IMR-90 (cell line): ENCODE measurements around the gene AOPEP. TPM values are rescaled to one million over a fixed set of nuclear protein-coding genes. Genes with fewer than 3 reads are reported as not detected.

Source experiments
- ATAC-seq: fragments of 200-7000 bp; cut with Tn5 transposase; 2 replicates; pipeline ENCODE4 v1.9.1; 2020; ENCODE audit warnings: low read depth, mild to moderate bottlenecking, moderate library complexity
- BruUV-seq: library from RNA; stranded (reverse); fragments of 400-500 nt; replicated peaks from 2 replicates; lab custom pipeline; 2021; lab: Mats Ljungman, UMichigan
- CTCF ChIA-PET: fragments of 300-600 bp; formaldehyde crosslinking; extraction: SDS; loops from one replicate; lab custom pipeline; 2021; ENCODE audit warnings: antibody characterized with exemption; lab: Yijun Ruan, JAX
- POLR2A ChIA-PET: fragments of 300-600 bp; sonication (Branson Sonifier 250); formaldehyde crosslinking; loops from one replicate; lab custom pipeline; 2022; ENCODE audit warnings: antibody characterized with exemption; ENCODE audit not compliant: unreplicated experiment; lab: Charles Lee
- DNase-seq: peaks from one replicate; pipeline ENCODE4 v3.0.0; 2013
- H2AFZ ChIP-seq: replicated peaks from 2 replicates; pipeline ENCODE3; 2013; ENCODE audit warnings: low read length, mild to moderate bottlenecking; ENCODE audit not compliant: poor library complexity
- H2AK5ac ChIP-seq: 2 replicates; pipeline ENCODE4 v1.6.1; 2013; ENCODE audit warnings: low read depth, low read length, inconsistent platforms
- H2AK9ac ChIP-seq: replicated peaks from 2 replicates; pipeline ENCODE3; 2013; ENCODE audit warnings: mild to moderate bottlenecking, low read depth, low read length, moderate library complexity; ENCODE audit not compliant: poor library complexity
- H2BK120ac ChIP-seq: 2 replicates; pipeline ENCODE4 v1.6.1; 2013; ENCODE audit warnings: low read depth, low read length, inconsistent platforms
- H2BK15ac ChIP-seq: 3 replicates; pipeline ENCODE4 v1.6.1; 2013; ENCODE audit warnings: low read depth, low read length, inconsistent platforms
- H2BK20ac ChIP-seq: 2 replicates; pipeline ENCODE4 v1.6.1; 2013; ENCODE audit warnings: low read depth, mild to moderate bottlenecking, inconsistent platforms, low read length, moderate library complexity
- H2BK5ac ChIP-seq: 2 replicates; pipeline ENCODE4 v1.6.1; 2013; ENCODE audit warnings: mild to moderate bottlenecking, low read depth, low read length, inconsistent platforms; ENCODE audit not compliant: poor library complexity, severe bottlenecking
- H3K14ac ChIP-seq: replicated peaks from 2 replicates; pipeline ENCODE4 v1.6.1; 2013; ENCODE audit warnings: low read depth, low read length, inconsistent platforms
- H3K18ac ChIP-seq: 2 replicates; pipeline ENCODE4 v1.6.1; 2013; ENCODE audit warnings: low read depth, low read length, control low read depth
- H3K23ac ChIP-seq: 2 replicates; pipeline ENCODE4 v1.6.1; 2013; ENCODE audit warnings: low read depth, low read length, inconsistent platforms
- H3K27ac ChIP-seq: 2 replicates; pipeline ENCODE4 v1.5.1; 2013; ENCODE audit warnings: mild to moderate bottlenecking, control low read depth, low read length; ENCODE audit not compliant: insufficient read depth
- H3K27me3 ChIP-seq: 2 replicates; pipeline ENCODE4 v1.6.1; 2013; ENCODE audit warnings: low read length; ENCODE audit not compliant: control insufficient read depth, insufficient read depth
- H3K36me3 ChIP-seq: 2 replicates; pipeline ENCODE4 v1.6.1; 2013; ENCODE audit warnings: low read length, mixed read lengths; ENCODE audit not compliant: control insufficient read depth, insufficient read depth
- H3K4ac ChIP-seq: 2 replicates; pipeline ENCODE4 v1.6.1; 2013; ENCODE audit warnings: low read depth, low read length, inconsistent platforms
- H3K4me1 ChIP-seq: 2 replicates; pipeline ENCODE4 v1.6.1; 2013; ENCODE audit warnings: low read length, mixed read lengths; ENCODE audit not compliant: control insufficient read depth, insufficient read depth
- H3K4me2 ChIP-seq: 2 replicates; pipeline ENCODE4 v1.6.1; 2013; ENCODE audit warnings: low read depth, mild to moderate bottlenecking, control low read depth, low read length, moderate library complexity
- H3K4me3 ChIP-seq: 2 replicates; pipeline ENCODE4 v1.5.1; 2013; ENCODE audit warnings: low read depth, mild to moderate bottlenecking, control low read depth, low read length, moderate library complexity; ENCODE audit not compliant: insufficient read depth
- H3K56ac ChIP-seq: 2 replicates; pipeline ENCODE4 v1.6.1; 2013; ENCODE audit warnings: low read length, inconsistent platforms; ENCODE audit not compliant: insufficient read depth; ENCODE audit errors: extremely low read depth
- H3K79me1 ChIP-seq, 2 experiments: 2 replicates each; pipeline ENCODE4 v1.6.1; 2013; ENCODE audit warnings: low read length in 2 of 2, inconsistent platforms in 1 of 2, low read depth in 1 of 2
- H3K9ac ChIP-seq: 2 replicates; pipeline ENCODE4 v1.6.1; 2013; ENCODE audit warnings: low read depth, low read length, control low read depth
- H3K9me1 ChIP-seq: 2 replicates; pipeline ENCODE4 v1.6.1; 2013; ENCODE audit warnings: low read length, inconsistent platforms; ENCODE audit not compliant: insufficient read depth
- H3K9me3 ChIP-seq: 2 replicates; pipeline ENCODE4 v1.6.1; 2013; ENCODE audit warnings: low read length; ENCODE audit not compliant: control insufficient read depth, insufficient read depth
- H4K20me1 ChIP-seq: 2 replicates; pipeline ENCODE4 v1.6.1; 2013; ENCODE audit warnings: low read length, inconsistent platforms; ENCODE audit not compliant: insufficient read depth
- H4K5ac ChIP-seq: 2 replicates; pipeline ENCODE4 v1.6.1; 2013; ENCODE audit warnings: mild to moderate bottlenecking, low read depth, low read length, control low read depth
- H4K8ac ChIP-seq, 2 experiments: 2 replicates each; pipeline ENCODE4 v1.6.1; 2013; ENCODE audit warnings: low read depth in 2 of 2, low read length in 2 of 2, control low read depth in 1 of 2, inconsistent platforms in 1 of 2
- H4K91ac ChIP-seq: 2 replicates; pipeline ENCODE4 v1.6.1; 2013; ENCODE audit warnings: low read depth, low read length, inconsistent platforms; ENCODE audit not compliant: insufficient read depth
- BHLHE40 ChIP-seq: fragments of 150-350 bp; IDR thresholded peaks from 2 replicates; pipeline ENCODE4 v1.6.1; 2016; ENCODE audit warnings: mild to moderate bottlenecking, low read depth, low read length
- CEBPB ChIP-seq: IDR thresholded peaks from 2 replicates; pipeline ENCODE4 v1.6.1; 2012; ENCODE audit warnings: low read depth, low read length, improper control_type of control experiment
- CHD1 ChIP-seq: IDR thresholded peaks from 2 replicates; pipeline ENCODE4 v1.6.1; 2012; ENCODE audit warnings: low read depth, low read length, improper control_type of control experiment
- CTCF ChIP-seq: conservative IDR thresholded peaks from 2 replicates; pipeline ENCODE4 v1.5.1; 2012; ENCODE audit warnings: mild to moderate bottlenecking, low read depth, low read length, improper control_type of control experiment
- FOS ChIP-seq: fragments of 150-350 bp; IDR thresholded peaks from 2 replicates; pipeline ENCODE4 v1.6.1; 2016; ENCODE audit warnings: low read depth, low read length
- MAFK ChIP-seq: IDR thresholded peaks from 2 replicates; pipeline ENCODE4 v1.6.1; 2012; ENCODE audit warnings: low read depth, low read length, improper control_type of control experiment
- MAZ ChIP-seq: IDR thresholded peaks from 2 replicates; pipeline ENCODE4 v1.6.1; 2012; ENCODE audit warnings: low read depth, mild to moderate bottlenecking, low read length, improper control_type of control experiment, moderate library complexity, borderline replicate concordance
- MXI1 ChIP-seq: IDR thresholded peaks from 2 replicates; pipeline ENCODE4 v1.6.1; 2012; ENCODE audit warnings: low read depth, mild to moderate bottlenecking, low read length, moderate library complexity, borderline replicate concordance
- POLR2A ChIP-seq: IDR thresholded peaks from 2 replicates; pipeline ENCODE4 v1.6.1; 2012; ENCODE audit warnings: mild to moderate bottlenecking, low read depth, low read length
- RAD21 ChIP-seq: IDR thresholded peaks from 2 replicates; pipeline ENCODE4 v1.6.1; 2012; ENCODE audit warnings: low read length, improper control_type of control experiment
- RCOR1 ChIP-seq: IDR thresholded peaks from 2 replicates; pipeline ENCODE4 v1.6.1; 2012; ENCODE audit warnings: mild to moderate bottlenecking, low read length, improper control_type of control experiment; ENCODE audit not compliant: insufficient replicate concordance
- RFX5 ChIP-seq: IDR thresholded peaks from 2 replicates; pipeline ENCODE4 v1.8.0; 2012; ENCODE audit warnings: low read depth, mild to moderate bottlenecking, low read length, moderate library complexity
- SMC3 ChIP-seq: fragments of 150-350 bp; IDR thresholded peaks from 2 replicates; pipeline ENCODE4 v1.6.1; 2016; ENCODE audit warnings: low read depth, mild to moderate bottlenecking, antibody characterized with exemption, low read length, moderate library complexity
- WGBS, 2 experiments: methylation state at CpG; one replicate each; pipeline versions ENCODE4 v1.1.5 to v1.1.7; 2013; ENCODE audit warnings: missing lambda C conversion rate in 2 of 2; ENCODE audit not compliant: insufficient read length in 1 of 2; ENCODE audit errors: extremely low coverage in 2 of 2; 5-methylcytosine and 5-hydroxymethylcytosine counted together
- dilution Hi-C: fragments of 300-500 bp; cut with HindIII; formaldehyde crosslinking; loops from one replicate; pipeline ENCODE4 v1.14.3; 2018; ENCODE audit warnings: low sequenced_read_pairs; ENCODE audit not compliant: unreplicated experiment
- in situ Hi-C: fragments of 300-500 bp; cut with MboI; formaldehyde crosslinking; loops from 3 replicates; pipeline ENCODE4 v1.14.3; 2019; ENCODE audit warnings: low sequenced_read_pairs, inconsistent platforms, mixed read lengths
- intact Hi-C: fragments of 100-400 bp; cut with micrococcal nuclease; formaldehyde crosslinking; loops from 2 replicates; pipeline ENCODE4 v1.10.0; 2022
- polyA plus RNA-seq, 3 experiments: library from polyadenylated mRNA; depleted of rRNA; stranded (reverse); fragments of >200 nt; gene quantifications; 2 replicates each; pipeline ENCODE4 v1.2.3, GENCODE V29; 2012; ENCODE audit warnings: low replicate concordance in 1 of 3
- total RNA-seq: library from RNA; depleted of rRNA; stranded (reverse); fragments of >200 nt; gene quantifications from 2 replicates; pipeline ENCODE4 v1.2.3, GENCODE V29; 2012
- TF ChIP-seq, protein P1 (sequence below): fragments of 150-350 bp; IDR thresholded peaks from 2 replicates; pipeline ENCODE4 v1.6.1; 2017; ENCODE audit warnings: mild to moderate bottlenecking, antibody characterized with exemption, low read length, low read depth
- TF ChIP-seq, protein P2 (sequence below): fragments of 150-350 bp; IDR thresholded peaks from 2 replicates; pipeline ENCODE4 v1.6.1; 2016; ENCODE audit warnings: low read depth, mild to moderate bottlenecking, low read length, moderate library complexity, borderline replicate concordance

Gene AOPEP
- total and polyA plus RNA-seq, 2 of the 4 experiments (the other 2 are of a cell fraction): 34.9 to 38.7 TPM

DNA sequence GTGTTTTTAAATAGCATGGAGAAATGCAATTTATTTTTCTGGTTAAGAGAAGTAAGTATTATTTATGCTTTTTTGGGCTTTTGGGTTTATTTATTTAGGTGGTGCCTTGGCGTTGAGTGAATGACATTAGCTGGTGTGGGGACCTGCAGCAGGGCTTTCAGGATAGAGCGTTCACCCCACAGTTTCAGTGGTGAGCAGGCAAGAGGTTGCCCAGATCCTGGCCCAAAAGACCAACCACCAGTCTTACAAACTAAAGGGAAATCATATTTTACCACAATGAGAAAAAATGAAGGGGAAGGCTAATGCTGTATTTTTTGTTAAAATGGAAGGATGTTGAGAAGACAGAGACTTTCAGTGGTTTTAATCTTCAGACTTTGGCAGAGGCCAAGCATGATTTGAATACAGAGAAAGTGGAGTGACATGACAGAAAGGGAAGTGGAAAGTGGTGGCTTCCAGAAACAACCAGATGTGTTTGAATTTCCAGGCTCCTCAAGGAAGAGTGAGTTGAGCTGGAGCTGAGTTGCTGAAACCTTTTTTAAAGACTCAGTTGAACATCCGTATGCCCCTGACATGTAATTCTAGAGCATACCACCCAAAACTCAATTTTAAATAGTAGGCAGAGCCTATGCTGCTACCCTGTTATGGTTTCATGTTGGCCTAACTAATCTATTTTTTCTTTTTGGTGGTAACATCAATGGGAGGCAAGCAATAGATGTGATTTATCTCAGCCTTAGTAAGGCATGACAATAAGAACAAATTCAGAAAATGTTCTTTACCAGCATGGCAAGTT, 94.8 kb downstream of the AOPEP start:
- Histone ChIP-seq H4K20me1 (peaks cover 9% of the 10 kb centered on the region; the same call in 1 of the 2 replicates), H3K27ac (no peak overlapping the region), H3K9me1 (peaks cover 8% of the 10 kb centered on the region), H2BK120ac (no peak overlapping the region), H2BK15ac (no peak overlapping the region), H2AK5ac (no peak overlapping the region), H3K4me1 (peaks cover 14% of the 10 kb centered on the region), H3K23ac (no peak overlapping the region), H3K4me3 (no peak overlapping the region), H2AK9ac (no peak overlapping the region), H3K9me3 (no peaks in the 10 kb centered on the region), H4K5ac (no peak overlapping the region), H3K56ac (no peak overlapping the region), H3K14ac (no peak overlapping the region), H4K8ac (no peak overlapping the region), H2AFZ (no peak overlapping the region), H3K18ac (no peak overlapping the region), H3K9ac (no peak overlapping the region), H3K79me1 (no peaks in the 10 kb centered on the region; a peak in 1 of 4 replicates), H3K36me3 (peaks cover 4% of the 10 kb centered on the region), H3K4me2 (no peak overlapping the region), H4K91ac (no peak overlapping the region), H3K27me3 (no peaks in the 10 kb centered on the region), H2BK20ac (no peak overlapping the region), H3K4ac (no peak overlapping the region), H2BK5ac (no peak overlapping the region)
- dilution Hi-C loops: no loop called here
- WGBS, 2 experiments: no CpG with 5 or more reads among the region's 3 CpGs
- in situ Hi-C loops: no loop called here
- ATAC-seq (no peak), DNase-seq (no peak)
- ChIA-PET POLR2A (no interaction called here), CTCF (no interaction called here)
- intact Hi-C loops: loop anchor here (5.0 kb wide), 1 partner anchor 36 kb away; no protein-coding TSS in a partner anchor
- BruUV-seq: no TSS peak
- TF ChIP-seq CEBPB: no peak
- TF ChIP-seq MAFK: no peak
- no peak for TF ChIP-seq RFX5
- no peak for TF ChIP-seq SMC3
- no peak for TF ChIP-seq RCOR1
- TF ChIP-seq FOS: no peak
- no peak for TF ChIP-seq RAD21
- no peak for TF ChIP-seq CHD1
- no peak for TF ChIP-seq CTCF
- TF ChIP-seq MXI1: no peak
- TF ChIP-seq BHLHE40: no peak
- TF ChIP-seq MAZ: no peak
- TF ChIP-seq, protein P1, sequence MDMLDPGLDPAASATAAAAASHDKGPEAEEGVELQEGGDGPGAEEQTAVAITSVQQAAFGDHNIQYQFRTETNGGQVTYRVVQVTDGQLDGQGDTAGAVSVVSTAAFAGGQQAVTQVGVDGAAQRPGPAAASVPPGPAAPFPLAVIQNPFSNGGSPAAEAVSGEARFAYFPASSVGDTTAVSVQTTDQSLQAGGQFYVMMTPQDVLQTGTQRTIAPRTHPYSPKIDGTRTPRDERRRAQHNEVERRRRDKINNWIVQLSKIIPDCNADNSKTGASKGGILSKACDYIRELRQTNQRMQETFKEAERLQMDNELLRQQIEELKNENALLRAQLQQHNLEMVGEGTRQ: no peak
- TF ChIP-seq, protein P2, sequence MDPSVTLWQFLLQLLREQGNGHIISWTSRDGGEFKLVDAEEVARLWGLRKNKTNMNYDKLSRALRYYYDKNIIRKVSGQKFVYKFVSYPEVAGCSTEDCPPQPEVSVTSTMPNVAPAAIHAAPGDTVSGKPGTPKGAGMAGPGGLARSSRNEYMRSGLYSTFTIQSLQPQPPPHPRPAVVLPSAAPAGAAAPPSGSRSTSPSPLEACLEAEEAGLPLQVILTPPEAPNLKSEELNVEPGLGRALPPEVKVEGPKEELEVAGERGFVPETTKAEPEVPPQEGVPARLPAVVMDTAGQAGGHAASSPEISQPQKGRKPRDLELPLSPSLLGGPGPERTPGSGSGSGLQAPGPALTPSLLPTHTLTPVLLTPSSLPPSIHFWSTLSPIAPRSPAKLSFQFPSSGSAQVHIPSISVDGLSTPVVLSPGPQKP: no peak
- TF ChIP-seq POLR2A: no peak
